Kidney epithelial cell (primary cell): ENCODE results near the gene MYO1D. TPM values are rescaled to one million over a fixed set of nuclear protein-coding genes. Genes with fewer than 3 reads are reported as not detected.

ENCODE experiments used
- DNase-seq: peaks from one replicate; pipeline ENCODE4 v3.0.0-alpha.2; 2010; ENCODE audit warnings: low read depth
- H3K27me3 ChIP-seq: 2 replicates; pipeline ENCODE4 v1.6.0; 2011; ENCODE audit warnings: low read length; ENCODE audit not compliant: control insufficient read depth, insufficient read depth
- H3K36me3 ChIP-seq: 2 replicates; pipeline ENCODE4 v1.5.1; 2011; ENCODE audit warnings: low read length; ENCODE audit not compliant: control insufficient read depth, insufficient read depth
- H3K4me3 ChIP-seq: 2 replicates; pipeline ENCODE4 v1.5.1; 2011; ENCODE audit warnings: low read depth, mild to moderate bottlenecking, control low read depth, low read length
- CTCF ChIP-seq: IDR thresholded peaks from 2 replicates; pipeline ENCODE4 v1.5.1; 2011; ENCODE audit warnings: mild to moderate bottlenecking, moderate library complexity, low read length, control low read depth, inconsistent platforms; ENCODE audit not compliant: insufficient read depth, poor library complexity, severe bottlenecking
- total RNA-seq: library from RNA; depleted of rRNA; stranded (reverse); fragments of >200 nt; gene quantifications from 2 replicates; pipeline ENCODE4 v1.2.3, GENCODE V29; 2015

MYO1D gene
- total RNA-seq, 1 donor from 2014 or later = 95.5 TPM

- H3K4me3 ChIP-seq = no peak overlapping the region
- no peak for TF ChIP-seq CTCF
- H3K36me3 ChIP-seq = no peaks in the 10 kb centered on the region
- DNase-seq = no peak
- no peaks in the 10 kb centered on the region for H3K27me3 ChIP-seq
These were observed 71.6 kb downstream of the MYO1D start for GRCh38 chr17:32805029-32805976.

DNA sequence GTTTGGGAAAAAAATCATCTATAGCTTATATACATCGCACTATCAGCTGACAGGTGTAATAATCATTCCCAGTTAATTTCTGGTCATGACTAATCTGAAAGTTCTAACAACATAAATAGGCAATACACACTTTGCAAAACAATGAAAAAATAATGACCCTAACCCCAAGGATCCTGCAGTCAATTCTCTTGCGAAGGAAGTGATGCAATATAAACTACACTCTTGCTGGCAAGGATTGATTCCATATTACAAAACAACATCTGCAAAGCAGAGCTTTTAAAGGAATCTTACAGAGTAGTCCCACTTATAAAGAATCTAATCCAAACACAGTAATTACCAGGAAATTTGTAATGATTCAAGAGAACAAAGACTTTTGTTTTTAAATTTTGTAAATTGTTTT, 73.4 kb downstream of the MYO1D start:
- Histone ChIP-seq H3K27me3 (no peaks in the 10 kb centered on the region), H3K4me3 (no peak overlapping the region), H3K36me3 (no peaks in the 10 kb centered on the region)
- TF ChIP-seq CTCF = no peak
- DNase-seq = no peak

- no peak for DNase-seq
- Histone ChIP-seq H3K36me3 (no peaks in the 10 kb centered on the region), H3K27me3 (no peaks in the 10 kb centered on the region), H3K4me3 (no peak overlapping the region)
- TF ChIP-seq CTCF = no peak
These were observed 74.6 kb downstream of the MYO1D start for GRCh38 chr17:32802306-32802705.

DNA sequence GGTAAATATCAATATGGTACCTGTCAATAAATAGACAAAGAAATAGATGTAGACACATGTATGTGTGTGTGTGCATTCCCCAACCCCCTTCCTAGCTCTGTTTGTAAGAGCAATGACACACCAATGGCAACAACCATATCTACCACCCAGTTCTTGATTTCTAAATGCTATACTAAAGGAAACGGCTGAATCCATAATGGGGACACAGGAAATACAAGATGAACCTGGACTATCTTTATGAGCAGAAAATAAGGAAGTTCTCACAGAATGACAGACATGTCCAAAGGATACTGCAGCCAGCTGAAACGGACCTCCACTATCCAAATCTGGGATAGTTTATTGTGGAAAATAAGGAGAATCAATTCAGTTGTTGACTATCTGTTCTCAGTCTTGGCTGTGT, 75.3 kb downstream of the MYO1D start:
- no peak for DNase-seq
- no peak for TF ChIP-seq CTCF

DNA sequence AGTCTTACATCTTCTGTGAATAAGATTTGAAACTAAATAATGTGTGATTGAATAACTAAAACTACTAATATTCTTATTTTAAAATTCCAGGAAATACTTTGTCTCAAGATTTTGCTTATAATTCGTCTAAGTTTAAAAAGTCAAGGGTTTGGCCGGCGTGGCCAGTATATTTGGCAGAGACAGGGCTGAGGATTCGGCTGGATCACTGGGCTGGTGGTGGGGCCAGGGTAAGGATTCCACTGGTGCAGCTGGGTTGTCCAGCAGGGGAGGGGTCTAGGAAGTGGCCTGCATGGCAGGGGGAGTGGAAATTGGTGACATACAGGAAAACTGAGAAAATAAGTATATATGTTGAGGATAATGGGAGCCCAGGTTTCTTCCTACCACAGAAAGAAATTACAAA, 75.7 kb downstream of the MYO1D start:
- no peaks in the 10 kb centered on the region for H3K27me3 ChIP-seq
- H3K4me3 ChIP-seq = no peak overlapping the region
- no peaks in the 10 kb centered on the region for H3K36me3 ChIP-seq
- no peak for TF ChIP-seq CTCF
- DNase-seq = no peak

More for the DNA sequence above, 75.3 kb downstream of the MYO1D start:
- no peaks in the 10 kb centered on the region for H3K36me3 ChIP-seq
- H3K27me3 ChIP-seq = no peaks in the 10 kb centered on the region
- H3K4me3 ChIP-seq = no peak overlapping the region
